Endothelial cell of umbilical vein (primary cell): ENCODE measurements around the gene IGF2BP2.

Experiments
- CTCF ChIP-seq, 2 donors: IDR thresholded peaks; 1 replicate in 1 of 2; 2 replicates in 1 of 2; pipeline ENCODE4 v1.5.1; 2011; ENCODE audit warnings: low read length in 2 of 2, mild to moderate bottlenecking in 2 of 2, moderate library complexity in 2 of 2, control low read depth in 1 of 2, inconsistent platforms in 1 of 2, low read depth in 1 of 2; ENCODE audit not compliant: insufficient read depth in 1 of 2; ENCODE audit errors: extremely low read depth in 1 of 2
- POLR2AphosphoS5 ChIP-seq: IDR thresholded peaks from 2 replicates; pipeline ENCODE4 v1.6.1; 2012; ENCODE audit warnings: low read depth, mild to moderate bottlenecking, control low read depth, low read length, moderate library complexity; ENCODE audit not compliant: insufficient read depth

DNA sequence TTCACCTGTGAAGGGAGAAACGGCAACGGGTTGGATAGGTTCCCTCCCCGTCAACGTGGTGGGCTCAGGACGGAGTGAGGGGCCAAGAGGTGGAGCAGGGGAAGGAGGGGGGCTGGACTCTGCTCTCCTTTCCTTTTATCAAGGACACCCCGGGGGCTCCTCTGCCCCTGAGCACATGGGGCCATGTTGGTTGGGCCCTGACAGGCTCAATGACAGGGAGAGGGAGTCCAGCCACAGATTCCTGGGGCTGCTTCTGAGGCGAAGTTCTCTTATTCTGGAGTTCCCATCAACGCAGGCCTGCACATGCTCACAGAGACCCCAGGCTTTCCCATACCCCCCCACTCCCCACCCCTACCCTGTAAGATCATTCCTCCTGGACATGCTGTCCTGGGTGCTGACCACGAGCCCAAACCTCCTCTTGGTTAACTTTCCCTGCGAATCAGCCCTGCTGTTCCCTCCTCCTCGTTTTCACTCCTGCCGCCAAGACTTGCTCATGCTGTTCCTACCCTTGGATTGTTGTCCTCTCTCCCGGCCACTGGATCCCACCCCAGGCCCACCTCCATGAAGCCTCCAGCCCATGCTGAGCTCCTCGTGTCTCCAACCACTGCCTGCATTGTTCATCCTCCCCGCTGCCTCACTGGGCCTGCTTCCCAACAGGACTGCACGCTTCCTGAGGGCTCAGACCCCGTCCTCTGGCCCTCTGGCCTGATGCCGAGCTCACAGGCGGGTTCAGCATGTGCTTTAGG, 177.5 kb downstream of the IGF2BP2 start:
- no peak for TF ChIP-seq CTCF (IDR thresholded peaks at IDR 0.05; ENCODE audit: extremely low read depth in 1 of 2, insufficient read depth in 1 of 2, low read depth in 1 of 2, low read length in 2 of 2)
- TF ChIP-seq POLR2AphosphoS5: no peak
